Hippocampal formation (tissue), 2 donors: ENCODE data around the gene CSMD2.
A peak's percentile ranks its signal among the peaks of the same experiment; 100 is the strongest.

ENCODE experiments used
- DNase-seq, 2 donors: peaks; one replicate each; lab custom pipeline; 2025; lab: John Stamatoyannopoulos, UW

The CSMD2 gene

DNA sequence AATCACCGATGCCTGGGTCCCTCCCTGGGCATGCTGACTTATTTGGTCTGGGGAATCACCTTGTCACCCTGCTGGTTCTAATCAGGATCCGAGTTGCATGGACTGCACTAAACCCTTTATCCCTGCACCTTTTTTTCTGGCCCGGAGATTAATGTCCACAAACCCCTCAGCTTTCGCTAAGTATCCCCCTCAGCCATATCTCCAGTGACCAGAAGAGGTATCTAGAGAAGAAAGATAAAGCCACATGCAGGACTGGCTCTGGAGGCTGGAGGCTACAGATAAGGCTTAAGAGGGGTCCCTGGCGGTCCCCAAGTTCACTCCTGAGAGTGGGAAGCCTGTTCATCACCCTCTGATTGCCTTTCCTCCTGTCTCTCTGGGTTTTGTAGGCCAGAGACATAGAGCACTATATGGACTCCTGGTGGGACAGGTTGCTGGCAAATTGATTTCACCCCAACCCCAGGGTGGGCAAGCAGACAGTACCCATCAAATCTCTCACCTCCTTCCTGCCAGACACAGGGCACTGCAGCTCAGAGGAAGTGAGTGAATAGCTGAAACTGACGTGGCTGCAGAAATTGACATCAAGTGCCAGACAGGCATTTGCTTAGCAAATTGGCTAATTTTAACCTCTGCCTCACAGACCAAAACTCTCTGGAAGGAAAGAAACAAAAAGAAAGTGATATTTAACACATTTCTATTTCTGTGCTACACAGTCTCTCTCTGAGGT is 262.4 kb downstream of the CSMD2 start:
- DNase-seq = no peak

DNA sequence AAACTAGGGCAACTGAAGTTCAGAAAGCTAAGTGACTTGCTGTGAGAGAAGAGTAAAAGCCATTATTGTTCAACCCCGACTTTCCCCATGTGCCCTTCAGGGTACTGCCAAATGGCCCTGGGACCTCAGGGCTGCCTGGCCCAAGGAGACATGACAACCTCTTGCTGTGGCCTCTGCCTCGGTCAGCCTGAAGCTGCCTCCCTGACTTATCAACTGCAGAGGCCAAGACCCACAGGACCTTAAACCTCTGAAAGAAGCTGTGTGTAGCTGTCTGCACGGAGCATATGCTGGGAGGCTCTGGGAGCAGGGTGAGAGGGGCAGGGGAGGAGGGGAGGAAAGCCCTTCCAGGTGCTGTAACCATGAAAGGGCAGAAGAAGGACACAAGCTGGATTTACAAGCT is 265.3 kb downstream of the CSMD2 start:
- DNase-seq = no peak

GRCh38 chr1:33898881-33899280 is 266.1 kb downstream of the CSMD2 start:
- DNase-seq = no peak

DNA sequence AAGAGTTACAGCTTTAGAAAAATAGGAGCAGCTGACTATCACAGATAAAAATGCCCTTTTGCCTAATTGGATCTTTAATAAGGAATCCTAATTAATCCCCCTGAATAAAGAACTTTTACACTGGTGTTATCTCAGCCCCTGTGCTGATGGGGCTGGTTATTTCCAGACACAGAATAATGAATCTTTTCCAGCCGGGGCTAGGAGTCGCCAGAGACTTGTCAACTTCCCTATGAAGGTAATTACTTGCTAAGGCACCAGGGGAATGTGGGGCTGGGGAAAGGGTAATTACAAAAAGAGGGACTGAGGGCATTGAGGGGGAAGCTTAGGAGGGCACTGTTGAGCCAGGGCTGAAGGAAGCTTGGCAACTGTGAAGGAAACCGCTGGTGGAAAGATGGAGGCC is 266.6 kb downstream of the CSMD2 start:
- DNase-seq = no peak

DNA sequence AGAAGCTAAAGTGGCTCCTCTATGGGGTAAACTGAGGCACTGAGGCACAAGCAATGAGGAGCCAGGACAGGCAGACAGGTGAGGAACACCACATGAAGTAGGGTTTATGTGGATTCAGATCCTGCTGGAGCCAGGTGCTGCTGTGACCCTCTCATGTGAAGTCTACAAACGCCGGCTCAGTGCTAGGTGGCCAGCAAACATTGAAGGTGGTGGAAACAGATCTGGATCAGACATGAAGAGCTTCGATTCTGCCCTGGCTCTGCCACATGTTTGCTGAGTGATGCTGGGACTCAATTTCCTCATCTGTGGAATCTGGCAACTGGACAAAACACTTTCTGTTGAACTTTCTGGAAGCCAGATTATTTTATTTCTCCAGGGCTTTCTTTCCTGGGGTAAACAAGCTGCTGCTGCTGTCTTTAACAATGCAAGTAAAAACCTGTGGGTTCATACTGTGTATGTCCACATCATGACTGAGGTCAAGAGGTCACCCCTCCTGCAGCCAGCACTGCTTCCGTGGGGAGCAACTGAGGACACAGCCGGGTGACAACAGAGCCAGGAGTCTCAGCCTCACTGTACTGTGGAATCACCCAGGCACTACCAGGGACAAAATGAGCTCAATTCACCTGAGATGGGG is 267.8 kb downstream of the CSMD2 start:
- no peak for DNase-seq

GRCh38 chr1:33895976-33896375 is 269.1 kb downstream of the CSMD2 start:
- no peak for DNase-seq

DNA sequence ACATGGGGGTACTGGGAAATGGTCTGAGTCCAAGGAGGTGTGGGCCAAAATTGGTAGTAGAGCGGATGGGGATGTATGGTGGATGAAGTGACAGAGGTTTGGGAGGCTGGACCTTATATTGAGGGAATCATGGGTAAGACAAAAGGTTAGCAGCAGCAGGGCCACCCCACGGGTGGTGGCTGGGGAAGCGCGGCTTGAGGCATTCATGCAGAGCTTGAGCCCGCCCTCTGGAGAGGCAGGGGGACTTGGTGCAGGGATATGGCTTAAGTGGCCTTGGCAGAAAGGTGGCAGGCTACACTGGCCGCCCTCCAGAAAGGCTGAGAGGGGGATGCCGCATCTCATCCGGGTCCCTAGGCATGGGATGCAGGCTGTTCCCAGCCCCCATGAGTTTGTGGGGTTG is 269.6 kb downstream of the CSMD2 start:
- no peak for DNase-seq

- DNase-seq = peak in 1 of 2 donors; percentile 52
Measured at GRCh38 chr1:33893147-33893830, 271.7 kb downstream of the CSMD2 start.

DNA sequence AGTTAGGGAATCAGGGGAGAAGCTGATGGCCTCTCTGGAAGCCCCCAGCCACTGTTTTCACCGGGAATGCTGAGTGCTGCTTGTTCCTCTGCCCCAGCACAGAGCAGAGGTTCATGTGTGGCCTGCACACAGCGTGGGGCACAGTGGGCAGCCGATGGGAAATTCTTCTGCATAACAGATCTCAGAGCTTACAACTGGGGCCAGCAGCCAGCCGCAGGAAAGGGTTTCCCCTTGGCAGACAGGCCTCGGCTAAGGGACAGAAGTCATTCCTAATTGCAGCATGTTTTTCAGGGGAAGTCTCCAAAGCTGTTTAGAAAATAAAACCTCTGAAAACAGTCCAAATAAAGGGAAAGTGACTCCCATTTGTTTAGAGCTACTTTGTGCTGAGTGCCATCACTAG is 278.5 kb downstream of the CSMD2 start:
- no peak for DNase-seq

DNA sequence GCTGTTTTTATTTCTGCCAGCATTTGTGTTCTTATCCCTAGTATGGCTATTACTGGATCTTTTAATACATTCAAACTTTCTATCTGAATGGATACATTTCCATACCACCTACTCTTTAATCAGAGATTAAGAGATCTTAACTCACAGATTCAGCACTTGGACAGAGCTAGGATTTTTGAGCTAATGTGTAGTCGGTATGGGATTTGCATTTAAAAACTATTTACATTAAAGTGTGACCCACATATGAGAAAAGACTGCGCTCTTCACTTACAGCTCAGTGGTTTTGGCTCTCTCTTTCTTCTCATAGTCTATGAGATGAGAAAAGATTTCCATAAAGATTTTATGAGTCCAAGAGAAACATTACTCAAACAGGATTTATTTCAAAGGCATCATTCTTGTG is 284.7 kb downstream of the CSMD2 start:
- no peak for DNase-seq

DNA sequence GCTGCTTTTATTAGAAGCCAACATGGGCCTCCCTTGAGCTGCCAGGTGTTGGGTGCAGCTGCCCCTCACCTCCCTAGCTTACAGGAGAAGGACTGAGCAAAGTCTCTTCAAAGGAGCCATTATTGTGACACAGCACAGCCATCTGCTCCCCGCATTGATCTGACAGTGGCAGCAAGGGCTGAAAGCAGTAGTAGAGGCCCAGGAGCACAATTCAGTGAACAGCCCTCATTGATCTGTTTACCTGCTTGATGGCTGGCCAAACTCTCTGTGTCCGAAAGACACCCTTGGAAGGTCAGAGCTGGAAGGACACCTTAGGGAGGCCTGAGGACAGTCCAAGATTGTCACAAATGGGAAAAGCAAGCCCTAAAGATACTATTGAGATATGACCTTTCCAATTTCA is 286.6 kb downstream of the CSMD2 start:
- no peak for DNase-seq

DNA sequence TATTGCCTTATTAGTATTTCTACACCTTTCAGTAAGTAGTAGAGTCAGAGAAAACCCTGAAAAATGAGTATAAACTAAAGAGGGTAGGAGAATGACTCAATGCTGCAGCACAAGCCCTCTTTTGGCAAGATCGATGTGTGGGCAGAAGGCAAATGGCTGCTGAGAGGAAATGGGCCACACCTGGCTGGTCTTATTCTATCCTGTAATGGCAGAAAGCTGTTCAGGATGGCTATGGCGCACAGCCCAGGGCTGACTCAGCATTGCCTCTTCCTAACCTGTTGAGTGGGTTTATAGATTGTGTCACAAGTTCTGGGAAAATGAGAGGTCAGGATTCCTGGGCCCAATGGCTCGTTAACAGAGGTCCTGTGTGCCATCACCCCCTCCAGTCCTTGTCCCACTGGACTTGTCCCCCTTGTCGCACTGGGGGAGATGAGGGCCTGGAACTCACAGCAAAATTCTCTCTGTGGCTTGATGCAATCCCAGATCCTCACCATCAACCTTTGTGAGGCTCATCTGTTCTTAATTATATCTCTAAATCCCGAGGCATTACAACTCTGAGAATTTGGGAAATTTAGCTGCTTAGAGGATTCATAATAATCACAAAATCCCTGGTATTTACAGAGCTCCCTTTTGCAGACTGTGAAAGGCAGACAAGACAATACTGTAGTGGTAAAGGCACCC is 287.9 kb downstream of the CSMD2 start:
- peak in 1 of 2 donors; percentile 30 for DNase-seq

GRCh38 chr1:33875862-33876261 is 289.2 kb downstream of the CSMD2 start:
- peak in 1 of 2 donors; percentile 12 for DNase-seq

DNA sequence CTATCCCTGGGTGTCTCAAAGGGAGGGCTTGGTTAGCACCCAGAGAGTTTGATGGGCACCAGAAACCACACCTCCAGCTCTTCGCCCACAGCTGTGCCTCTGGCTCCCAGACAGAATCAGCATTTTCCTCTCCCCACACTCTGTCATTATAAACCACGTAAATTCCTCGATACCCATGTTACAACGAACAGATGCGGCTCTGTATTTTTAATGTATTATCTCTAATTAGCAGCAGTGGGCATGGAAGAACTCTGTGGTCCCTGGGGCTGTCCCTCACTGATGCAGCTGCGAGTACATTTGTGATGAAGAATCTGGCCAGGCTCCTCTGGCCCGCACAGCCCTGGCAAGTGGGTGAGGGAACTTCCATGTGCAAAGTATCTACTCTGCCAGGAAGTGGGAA is 290.4 kb downstream of the CSMD2 start:
- no peak for DNase-seq

- DNase-seq = no peak
Measured at GRCh38 chr1:33872683-33873082, 292.3 kb downstream of the CSMD2 start.

DNA sequence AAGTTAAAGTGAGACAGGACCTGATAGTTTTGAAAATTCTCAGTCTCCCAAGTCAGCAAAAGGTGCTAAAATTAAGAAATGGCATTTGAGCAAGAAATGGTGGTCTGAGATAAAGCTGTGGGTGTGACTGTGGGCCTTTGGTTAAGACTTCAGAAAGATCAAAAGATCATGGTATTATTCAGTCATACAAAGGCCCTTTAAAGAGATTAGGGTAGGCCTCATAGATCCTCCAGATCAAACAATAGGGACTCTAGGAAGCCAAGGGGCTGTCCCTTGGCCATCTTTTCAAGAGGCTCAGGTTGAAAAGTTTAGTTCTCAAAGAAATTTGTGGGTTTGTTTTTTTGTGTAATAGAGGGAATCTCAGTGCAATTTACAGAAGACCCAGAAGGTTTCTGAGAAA is 292.8 kb downstream of the CSMD2 start:
- DNase-seq = no peak

DNA sequence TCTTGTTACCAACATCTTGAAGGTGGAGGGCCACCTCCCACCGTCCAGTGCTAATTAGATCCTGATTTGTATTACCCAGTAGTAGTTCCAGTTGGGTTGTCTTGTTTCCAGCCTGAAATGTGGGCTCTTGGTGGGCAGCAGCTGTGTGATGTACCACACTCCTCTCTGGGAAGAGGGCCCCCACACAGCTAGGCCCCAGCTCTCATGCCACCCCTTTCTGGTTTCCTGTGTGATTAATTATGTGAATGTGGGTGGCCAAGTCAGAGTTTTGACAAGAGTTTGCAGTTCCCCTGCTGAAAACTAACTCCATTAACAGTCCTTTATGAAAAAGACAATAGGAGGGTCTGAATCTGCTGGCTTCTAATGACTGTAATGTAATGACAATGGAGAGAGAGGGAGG is 297.3 kb downstream of the CSMD2 start:
- DNase-seq = no peak

DNA sequence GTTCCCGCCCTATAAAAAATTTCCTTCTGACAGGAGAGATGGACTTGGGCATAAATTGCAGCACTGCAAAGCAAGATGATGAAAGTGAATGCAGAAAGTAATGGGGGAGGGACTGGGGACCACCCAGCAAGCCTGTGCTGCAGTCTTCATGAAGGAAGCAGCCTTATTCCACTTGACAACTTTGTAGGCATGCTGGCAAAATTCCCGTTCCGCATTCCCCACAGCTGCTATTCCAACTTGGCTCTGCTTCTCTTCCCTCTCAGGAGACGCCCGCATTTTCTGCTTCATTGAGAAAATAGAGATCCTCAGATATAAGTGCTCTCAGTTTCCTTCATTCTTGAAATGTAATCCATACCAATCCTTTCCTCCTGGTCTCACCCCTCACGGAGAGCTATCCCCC is 298.7 kb downstream of the CSMD2 start:
- no peak for DNase-seq

GRCh38 chr1:33864460-33865389 is 300.3 kb downstream of the CSMD2 start:
- no peak for DNase-seq

DNA sequence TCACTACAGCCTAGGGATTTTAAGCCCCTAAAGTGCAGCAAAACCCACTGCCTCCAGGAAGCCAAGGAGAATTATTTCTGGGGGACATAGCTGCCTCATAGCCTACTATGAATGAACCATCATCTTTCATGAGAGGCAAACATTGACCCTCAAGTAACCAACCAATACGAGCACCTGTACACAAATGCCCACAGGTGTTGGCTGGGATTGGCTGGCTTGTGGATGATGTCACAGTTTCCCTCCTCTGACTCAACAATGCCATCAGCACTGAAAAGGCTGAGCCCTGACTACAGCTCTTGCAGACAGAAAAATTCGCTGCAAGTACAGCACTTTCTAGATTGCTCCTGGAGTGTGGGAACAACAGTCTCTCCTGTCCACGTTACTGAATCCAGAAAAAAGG is 301.3 kb downstream of the CSMD2 start, which contains the start of gene HMGB4:
TSS of gene HMGB4 (plus strand) at position 301 of the 400 bp plus-strand sequence. CDS start 113 bp downstream, outside the sequence.
- no peak for DNase-seq

DNA sequence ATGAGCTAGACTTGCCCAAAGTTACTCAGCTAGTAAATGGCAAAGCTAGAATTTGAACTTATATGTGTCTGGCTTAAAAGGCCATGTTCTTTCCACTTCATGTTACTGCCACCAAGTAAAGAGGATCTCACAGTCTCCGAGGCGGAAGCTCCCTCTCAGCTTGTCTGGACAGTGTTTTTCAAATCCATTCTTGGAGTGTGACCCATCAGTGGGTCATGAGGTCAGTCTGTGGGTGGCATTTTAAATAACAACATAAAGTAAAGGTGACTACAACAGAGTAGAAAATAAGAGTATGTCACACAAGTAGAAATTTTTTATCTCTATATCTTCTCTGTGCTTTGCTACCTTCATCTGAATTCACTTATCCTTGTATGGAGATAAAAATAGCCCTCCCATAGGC is 304.4 kb downstream of the CSMD2 start:
- DNase-seq = no peak
